ENCODE measurements around the gene EFS. TPM values are rescaled to one million over a fixed set of nuclear protein-coding genes. Genes with fewer than 3 reads are reported as not detected.
"Not testable (repeated sequence)": the region's sequence is repeated elsewhere in the genome, so short reads cannot be mapped to it uniquely, and the experiment has no call there.

Gene EFS
- total RNA-seq, 2 experiments from 2014 or later, result not detected

- no peak overlapping the region for H2AFZ ChIP-seq (ENCODE audit: low read length)
- DNase-seq (ENCODE audit: low spot score), result no peak
- intact Hi-C loops (cut with micrococcal nuclease; ENCODE audit: unreplicated experiment), result no loop called here
- BruUV-seq (replicated peaks), result no TSS peak
- ChIA-PET POLR2A (interaction anchor here (0.6 kb wide), 2 partner anchors 27 to 136 kb away, joined by 3 to 5 read pairs; no protein-coding TSS in a partner anchor), CTCF (ENCODE audit: unreplicated experiment) (no interaction called here)
- H3K36me3 ChIP-seq (ENCODE audit: insufficient read depth, low read length), result no peaks in the 10 kb centered on the region
- no peaks in the 10 kb centered on the region for H3K9me3 ChIP-seq (ENCODE audit: low read length)
- no peaks in the 10 kb centered on the region for H4K20me1 ChIP-seq (ENCODE audit: insufficient read depth, low read length)
- H3K4me2 ChIP-seq (ENCODE audit: low read length), result no peak overlapping the region
- no peak overlapping the region for H3K4me3 ChIP-seq (ENCODE audit: low read depth, low read length, poor library complexity, severe bottlenecking)
- H3K27ac ChIP-seq (ENCODE audit: low read depth, low read length, poor library complexity, severe bottlenecking), result no peak overlapping the region
- TF ChIP-seq EZH2phosphoT487 (IDR thresholded peaks at IDR 0.05; ENCODE audit: borderline replicate concordance, low read depth, low read length) (no peak), CTCF (conservative IDR thresholded peaks at IDR 0.05; ENCODE audit: low read length) (no peak)
- H3K9me2 ChIP-seq (ENCODE audit: insufficient read depth, low read length), result no peaks in the 10 kb centered on the region
- no peaks in the 10 kb centered on the region for H3K79me2 ChIP-seq (ENCODE audit: insufficient read depth, low read depth, low read length)
- no peaks in the 10 kb centered on the region for H3K4me1 ChIP-seq (ENCODE audit: insufficient read depth, low read length, poor library complexity, severe bottlenecking)
Observed at GRCh38 chr14:23386999-23387398, 22.0 kb upstream of the EFS start.

GRCh38 chr14:23386266-23386657, 21.3 kb upstream of the EFS start:
- H3K9me2 ChIP-seq (ENCODE audit: insufficient read depth, low read length); CTCF ChIA-PET (ENCODE audit: unreplicated experiment); H3K27ac ChIP-seq (ENCODE audit: low read depth, low read length, poor library complexity, severe bottlenecking); intact Hi-C loops (cut with micrococcal nuclease; ENCODE audit: unreplicated experiment); H4K20me1 ChIP-seq (ENCODE audit: insufficient read depth, low read length); H3K4me2 ChIP-seq (ENCODE audit: low read length); H2AFZ ChIP-seq (ENCODE audit: low read length); DNase-seq (ENCODE audit: low spot score); H3K4me1 ChIP-seq (ENCODE audit: insufficient read depth, low read length, poor library complexity, severe bottlenecking); BruUV-seq (replicated peaks); H3K9me3 ChIP-seq (ENCODE audit: low read length); H3K4me3 ChIP-seq (ENCODE audit: low read depth, low read length, poor library complexity, severe bottlenecking); H3K79me2 ChIP-seq (ENCODE audit: insufficient read depth, low read depth, low read length); H3K36me3 ChIP-seq (ENCODE audit: insufficient read depth, low read length): not testable (repeated sequence)
- POLR2A ChIA-PET, result interaction anchor here (0.6 kb wide), 1 partner anchor 136 kb away, joined by 5 read pairs; no protein-coding TSS in a partner anchor

- no peak overlapping the region for H3K4me2 ChIP-seq (ENCODE audit: low read length)
- no peaks in the 10 kb centered on the region for H3K9me2 ChIP-seq (ENCODE audit: insufficient read depth, low read length)
- ChIA-PET POLR2A (no interaction called here), CTCF (ENCODE audit: unreplicated experiment) (no interaction called here)
- H3K79me2 ChIP-seq (ENCODE audit: insufficient read depth, low read depth, low read length), result no peaks in the 10 kb centered on the region
- H4K20me1 ChIP-seq (ENCODE audit: insufficient read depth, low read length), result no peaks in the 10 kb centered on the region
- TF ChIP-seq CTCF (conservative IDR thresholded peaks at IDR 0.05; ENCODE audit: low read length) (no peak), EZH2phosphoT487 (IDR thresholded peaks at IDR 0.05; ENCODE audit: borderline replicate concordance, low read depth, low read length) (no peak)
- no peak overlapping the region for H3K4me3 ChIP-seq (ENCODE audit: low read depth, low read length, poor library complexity, severe bottlenecking)
- H3K27ac ChIP-seq (ENCODE audit: low read depth, low read length, poor library complexity, severe bottlenecking), result no peak overlapping the region
- no peaks in the 10 kb centered on the region for H3K4me1 ChIP-seq (ENCODE audit: insufficient read depth, low read length, poor library complexity, severe bottlenecking)
- H3K36me3 ChIP-seq (ENCODE audit: insufficient read depth, low read length), result no peaks in the 10 kb centered on the region
- BruUV-seq (replicated peaks), result no TSS peak
- DNase-seq (ENCODE audit: low spot score), result no peak
- no peaks in the 10 kb centered on the region for H3K9me3 ChIP-seq (ENCODE audit: low read length)
- H2AFZ ChIP-seq (ENCODE audit: low read length), result no peak overlapping the region
- intact Hi-C loops (cut with micrococcal nuclease; ENCODE audit: unreplicated experiment), result no loop called here
Observed at GRCh38 chr14:23385642-23386265, 20.8 kb upstream of the EFS start.

Measured in OCI-LY7 (cell line).